NCI-H510A treated with DMSO at 0.1 percent for 48 hours (cell line): ENCODE results near the gene SPACA7.

Experiments used
- DNase-seq: peaks from one replicate; lab custom pipeline; 2025; lab: John Stamatoyannopoulos, UW

SPACA7 gene

GRCh38 chr13:112465251-112466131 is 89.3 kb downstream of the SPACA7 start:
- no peak for DNase-seq

GRCh38 chr13:112466132-112467058 is 90.2 kb downstream of the SPACA7 start:
- no peak for DNase-seq

GRCh38 chr13:112467236-112467635 is 91.1 kb downstream of the SPACA7 start:
- no peak for DNase-seq

GRCh38 chr13:112468069-112468468 is 91.9 kb downstream of the SPACA7 start:
- DNase-seq: no peak

DNA sequence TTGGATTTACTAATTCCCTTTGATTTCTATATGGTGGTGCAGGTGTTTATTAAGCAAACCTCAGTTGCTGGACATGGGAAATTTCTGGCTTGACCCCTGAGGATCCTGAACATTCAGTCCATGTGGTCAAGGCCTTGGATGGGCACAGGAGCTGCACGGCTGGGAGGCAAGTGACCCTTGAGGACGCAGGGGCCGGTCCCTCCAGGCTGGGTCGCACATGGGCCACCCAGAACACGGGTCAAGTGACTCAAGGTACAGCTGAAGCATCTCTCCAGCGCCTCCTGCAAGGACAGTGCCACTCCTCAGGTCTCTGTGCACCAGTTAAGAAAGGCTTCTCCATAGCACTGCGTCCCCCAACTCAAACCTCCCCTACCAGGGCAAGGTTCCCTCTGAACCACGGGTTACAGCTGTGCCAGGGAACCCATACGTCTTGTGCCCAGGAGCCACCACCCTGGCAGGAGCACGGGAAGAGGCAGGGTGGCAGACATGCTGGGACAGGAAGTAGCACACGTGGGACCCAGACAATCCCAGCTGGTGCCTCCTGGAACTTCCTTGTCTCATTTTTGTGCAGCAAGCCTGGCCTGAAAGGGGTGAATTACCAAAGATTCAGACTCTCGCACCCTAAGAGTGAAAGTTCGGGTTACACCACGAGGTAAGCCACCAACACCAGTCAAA is 93.1 kb downstream of the SPACA7 start:
- no peak for DNase-seq

GRCh38 chr13:112473818-112474217 is 97.7 kb downstream of the SPACA7 start:
- no peak for DNase-seq

GRCh38 chr13:112474869-112475268 is 98.7 kb downstream of the SPACA7 start:
- DNase-seq: no peak

GRCh38 chr13:112475889-112476288 is 99.7 kb downstream of the SPACA7 start:
- DNase-seq: no peak

GRCh38 chr13:112477070-112477619 is 101.0 kb downstream of the SPACA7 start:
- no peak for DNase-seq

DNA sequence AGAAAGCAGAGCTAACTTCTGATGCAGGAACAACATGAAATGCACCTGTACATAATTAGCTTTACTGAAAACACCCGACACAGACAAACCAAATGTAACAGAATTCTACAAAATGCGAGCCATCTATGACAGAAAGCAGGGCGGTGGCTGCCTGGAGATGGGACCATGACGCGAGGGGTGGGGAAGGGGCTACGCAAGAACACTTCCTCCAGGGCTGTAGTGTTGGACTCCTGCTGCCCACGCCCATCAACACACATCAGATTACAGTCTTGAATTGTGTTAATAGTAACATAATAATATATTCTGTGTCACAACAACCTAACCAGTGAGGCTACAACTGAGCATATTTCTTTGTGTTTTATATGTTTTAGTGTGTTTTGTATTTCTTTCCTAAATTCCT is 103.2 kb downstream of the SPACA7 start:
- no peak for DNase-seq

DNA sequence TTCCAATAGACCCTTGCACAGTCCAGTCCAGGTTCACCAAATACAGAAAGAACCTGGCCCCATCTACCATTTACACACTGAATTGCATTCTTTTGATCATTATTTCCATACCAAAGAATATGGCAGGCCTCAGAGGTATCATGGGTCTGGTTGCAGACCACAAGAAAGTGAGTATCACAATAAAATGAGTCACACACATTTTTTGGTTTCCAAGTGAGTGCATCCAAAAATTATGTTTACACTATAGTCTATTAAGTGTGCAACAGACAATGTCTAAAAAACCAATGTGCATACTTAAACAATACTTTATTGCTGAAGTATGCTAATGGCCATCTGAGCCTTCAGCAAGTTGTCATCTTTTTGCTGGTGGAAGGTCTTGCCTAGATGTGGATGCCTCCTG is 105.3 kb downstream of the SPACA7 start:
- DNase-seq: no peak

- no peak for DNase-seq
Measured at GRCh38 chr13:112483299-112483698, 107.1 kb downstream of the SPACA7 start.
